GM12872 (cell line): ENCODE measurements around the gene CCS.

Source experiments
- TF ChIP-seq, protein P1 (sequence below): IDR thresholded peaks from 3 replicates; pipeline ENCODE4 v1.5.1; 2011; ENCODE audit warnings: low read depth, mild to moderate bottlenecking, low read length, moderate library complexity; ENCODE audit not compliant: insufficient read depth

Gene CCS

DNA sequence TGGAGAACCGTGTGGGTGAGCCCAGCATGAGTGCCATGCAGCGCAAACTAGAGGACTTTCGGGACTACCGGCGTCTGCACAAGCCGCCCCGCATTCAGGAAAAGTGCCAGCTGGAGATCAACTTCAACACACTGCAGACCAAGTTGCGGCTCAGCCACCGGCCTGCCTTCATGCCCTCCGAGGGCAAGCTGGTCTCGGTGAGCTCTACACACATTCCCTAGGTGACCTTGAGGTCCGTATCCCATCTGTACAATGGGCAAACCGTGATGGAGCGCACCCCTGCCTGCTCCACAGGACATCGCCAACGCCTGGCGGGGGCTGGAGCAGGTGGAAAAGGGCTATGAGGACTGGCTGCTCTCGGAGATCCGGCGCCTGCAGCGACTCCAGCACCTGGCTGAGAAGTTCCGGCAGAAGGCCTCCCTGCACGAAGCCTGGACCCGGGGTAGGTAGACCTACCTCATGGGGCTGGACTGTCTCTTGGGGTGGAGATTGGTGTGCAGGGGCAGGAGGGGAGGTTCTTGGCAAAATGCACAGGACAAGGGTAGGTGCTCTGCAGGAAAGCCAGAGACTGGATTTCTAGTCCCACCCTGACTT is 35.2 kb upstream of the CCS start:
- TF ChIP-seq, protein P1, sequence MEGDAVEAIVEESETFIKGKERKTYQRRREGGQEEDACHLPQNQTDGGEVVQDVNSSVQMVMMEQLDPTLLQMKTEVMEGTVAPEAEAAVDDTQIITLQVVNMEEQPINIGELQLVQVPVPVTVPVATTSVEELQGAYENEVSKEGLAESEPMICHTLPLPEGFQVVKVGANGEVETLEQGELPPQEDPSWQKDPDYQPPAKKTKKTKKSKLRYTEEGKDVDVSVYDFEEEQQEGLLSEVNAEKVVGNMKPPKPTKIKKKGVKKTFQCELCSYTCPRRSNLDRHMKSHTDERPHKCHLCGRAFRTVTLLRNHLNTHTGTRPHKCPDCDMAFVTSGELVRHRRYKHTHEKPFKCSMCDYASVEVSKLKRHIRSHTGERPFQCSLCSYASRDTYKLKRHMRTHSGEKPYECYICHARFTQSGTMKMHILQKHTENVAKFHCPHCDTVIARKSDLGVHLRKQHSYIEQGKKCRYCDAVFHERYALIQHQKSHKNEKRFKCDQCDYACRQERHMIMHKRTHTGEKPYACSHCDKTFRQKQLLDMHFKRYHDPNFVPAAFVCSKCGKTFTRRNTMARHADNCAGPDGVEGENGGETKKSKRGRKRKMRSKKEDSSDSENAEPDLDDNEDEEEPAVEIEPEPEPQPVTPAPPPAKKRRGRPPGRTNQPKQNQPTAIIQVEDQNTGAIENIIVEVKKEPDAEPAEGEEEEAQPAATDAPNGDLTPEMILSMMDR = no peak

DNA sequence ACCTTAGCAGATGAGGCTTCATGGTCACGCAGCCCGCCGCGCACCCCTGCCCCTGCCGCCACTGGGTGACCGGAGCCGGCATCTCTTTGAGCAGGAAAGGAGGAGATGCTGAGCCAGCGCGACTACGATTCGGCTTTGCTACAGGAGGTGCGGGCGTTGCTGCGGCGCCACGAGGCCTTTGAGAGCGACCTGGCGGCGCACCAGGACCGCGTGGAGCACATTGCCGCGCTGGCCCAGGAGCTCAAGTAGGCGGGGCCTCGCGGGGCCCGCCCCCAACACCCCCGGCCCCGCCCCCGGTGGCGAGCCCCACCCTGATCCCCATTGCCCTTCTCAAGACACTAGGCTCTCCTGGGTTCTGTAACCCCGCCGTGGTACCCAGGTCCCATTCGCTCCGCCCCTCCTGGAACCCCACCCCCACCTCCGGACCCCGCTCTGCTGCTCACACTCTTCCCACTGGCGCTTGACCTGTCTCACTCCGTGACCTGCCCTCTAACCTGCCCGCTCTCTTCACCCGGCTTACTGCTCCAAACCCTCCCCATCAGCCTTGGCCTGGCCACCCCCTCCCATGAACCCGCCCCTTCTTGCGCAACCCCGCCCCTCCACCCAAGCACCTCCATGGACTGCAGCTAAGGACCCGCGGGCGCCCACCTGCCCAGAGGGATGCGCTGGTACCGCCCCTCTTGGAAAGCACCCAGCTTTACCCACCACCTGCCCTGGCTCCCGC is 33.7 kb upstream of the CCS start:
- TF ChIP-seq, protein P1 = no peak

DNA sequence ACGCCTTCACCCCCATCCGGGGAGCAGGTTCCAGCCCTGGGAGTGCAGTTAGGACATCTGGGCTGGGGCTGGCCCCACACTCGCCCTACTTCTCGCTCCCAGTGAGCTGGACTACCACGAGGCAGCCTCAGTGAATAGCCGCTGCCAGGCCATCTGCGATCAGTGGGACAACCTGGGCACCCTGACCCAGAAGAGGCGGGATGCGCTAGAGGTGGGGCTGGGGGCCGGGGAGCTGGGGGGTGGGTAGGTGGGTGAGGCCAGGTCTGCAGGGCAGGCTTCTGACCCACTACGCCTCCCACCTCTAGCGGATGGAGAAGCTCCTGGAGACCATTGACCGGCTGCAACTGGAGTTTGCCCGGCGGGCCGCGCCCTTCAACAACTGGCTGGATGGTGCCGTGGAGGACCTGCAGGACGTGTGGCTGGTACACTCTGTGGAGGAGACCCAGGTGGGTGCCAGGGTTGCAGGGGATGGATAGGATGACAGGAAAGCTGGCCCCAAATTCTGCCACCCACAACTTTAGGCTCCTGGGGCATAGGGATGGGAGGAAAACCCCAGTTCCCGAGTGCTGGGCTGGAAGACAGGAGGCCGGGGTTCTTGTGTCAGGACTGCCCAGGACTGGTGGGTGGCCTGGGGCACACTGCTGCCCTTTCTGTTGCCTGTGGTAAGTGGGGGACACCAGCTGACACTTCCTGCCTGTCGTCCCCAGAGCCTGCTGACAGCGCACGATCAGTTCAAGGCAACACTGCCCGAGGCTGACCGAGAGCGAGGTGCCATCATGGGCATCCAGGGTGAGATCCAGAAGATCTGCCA is 32.9 kb upstream of the CCS start:
- TF ChIP-seq, protein P1 = no peak

DNA sequence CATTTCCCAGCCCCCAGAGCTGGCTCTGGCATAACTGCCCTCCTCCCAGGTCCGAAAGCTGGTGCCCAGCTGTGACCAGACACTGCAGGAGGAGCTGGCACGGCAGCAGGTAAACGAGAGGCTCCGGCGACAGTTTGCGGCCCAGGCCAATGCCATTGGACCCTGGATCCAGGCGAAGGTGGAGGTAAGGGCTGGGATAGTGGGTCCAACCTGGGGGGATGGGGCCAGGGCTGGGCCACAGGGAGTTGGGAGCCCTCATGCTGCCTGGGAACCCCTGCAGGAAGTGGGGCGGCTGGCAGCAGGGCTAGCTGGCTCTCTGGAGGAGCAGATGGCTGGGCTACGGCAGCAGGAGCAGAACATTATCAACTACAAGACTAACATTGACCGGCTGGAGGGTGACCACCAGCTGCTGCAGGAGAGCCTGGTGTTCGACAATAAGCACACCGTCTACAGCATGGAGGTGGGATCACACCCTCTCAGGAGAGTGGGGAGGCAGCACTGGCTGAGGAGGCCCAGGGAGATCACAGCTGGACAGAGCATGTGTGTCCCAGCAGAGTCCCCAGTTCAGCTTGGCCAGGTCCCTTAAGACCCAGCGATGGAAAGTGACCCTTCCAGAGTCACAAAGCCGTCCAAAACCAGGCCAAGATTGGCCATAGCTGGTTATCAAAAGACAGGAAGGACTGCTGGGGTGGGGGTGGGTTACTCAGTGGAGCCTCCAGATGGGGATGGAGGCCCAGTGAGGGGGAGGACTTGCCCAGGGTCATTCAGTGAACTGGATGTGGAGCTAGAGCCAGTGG is 31.6 kb upstream of the CCS start:
- TF ChIP-seq, protein P1 = no peak

DNA sequence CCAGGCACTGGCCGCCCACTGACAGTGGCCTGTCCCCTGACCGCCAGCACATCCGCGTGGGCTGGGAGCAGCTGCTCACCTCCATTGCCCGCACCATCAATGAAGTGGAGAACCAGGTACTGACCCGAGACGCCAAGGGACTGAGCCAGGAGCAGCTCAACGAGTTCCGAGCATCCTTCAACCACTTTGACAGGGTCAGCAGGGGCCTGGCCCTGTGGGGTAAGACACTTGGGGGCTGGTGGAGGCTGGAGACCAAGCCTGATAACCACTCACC is 31.1 kb upstream of the CCS start:
- TF ChIP-seq, protein P1 = no peak

DNA sequence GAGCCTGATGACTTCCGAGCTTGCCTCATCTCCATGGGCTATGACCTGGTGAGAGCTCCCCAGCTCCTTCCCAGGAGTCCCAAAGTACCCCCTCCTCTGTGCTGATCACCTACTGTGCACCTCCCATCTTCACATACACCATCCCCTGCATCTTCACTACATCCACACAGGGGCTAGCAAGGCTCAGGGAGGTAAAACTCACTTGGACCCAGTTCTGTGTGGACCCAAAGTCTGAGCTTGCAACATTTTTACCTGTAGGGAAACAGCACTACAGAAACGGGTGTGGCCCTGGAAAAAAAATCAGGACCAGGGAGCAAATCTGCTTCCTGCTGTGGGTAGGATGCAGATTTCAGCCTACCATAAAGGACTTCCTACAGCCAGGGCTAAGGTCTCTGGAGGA is 30.7 kb upstream of the CCS start:
- TF ChIP-seq, protein P1 = no peak

DNA sequence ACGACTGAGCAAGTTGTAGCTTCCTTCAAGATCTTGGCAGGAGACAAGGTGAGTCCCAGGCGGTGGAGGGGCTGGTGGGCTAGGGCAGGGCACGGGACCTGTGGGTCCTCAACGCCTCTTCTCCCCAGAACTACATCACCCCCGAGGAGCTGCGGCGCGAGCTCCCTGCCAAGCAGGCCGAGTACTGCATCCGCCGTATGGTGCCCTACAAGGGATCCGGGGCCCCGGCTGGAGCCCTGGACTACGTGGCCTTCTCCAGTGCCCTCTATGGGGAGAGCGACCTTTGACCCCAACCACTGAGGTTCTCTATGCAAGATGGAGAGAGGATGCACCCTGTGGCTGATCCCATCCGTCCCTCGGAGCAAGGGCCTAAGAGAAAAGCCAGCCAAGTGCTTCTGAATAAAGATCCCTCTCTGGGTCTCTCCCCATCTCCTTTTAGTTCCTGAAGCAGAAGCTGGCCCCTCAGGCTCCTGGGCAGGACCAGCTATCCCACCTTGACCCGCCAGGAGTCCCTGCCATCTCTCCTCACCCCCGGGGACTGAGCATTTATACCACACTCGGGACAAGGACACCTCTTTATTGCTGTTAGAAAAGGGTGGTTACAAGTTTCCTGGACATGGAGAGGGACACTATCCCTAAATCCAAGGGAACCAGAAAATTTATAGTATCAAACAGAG is 29.9 kb upstream of the CCS start:
- TF ChIP-seq, protein P1 = no peak
